ENCODE data around the gene CAMK1D. TPM values are rescaled to one million over a fixed set of nuclear protein-coding genes. Genes with fewer than 3 reads are reported as not detected.

CAMK1D gene
- total RNA-seq, 2 donors from 2014 or later, result 4.8 to 14.5 TPM

GRCh38 chr10:12414278-12414989, 65.1 kb downstream of the CAMK1D start:
- Histone ChIP-seq H3K4me3 (no peak overlapping the region), H3K27me3 (replicated peaks; ENCODE audit: insufficient read depth) (no peaks in the 10 kb centered on the region), H3K27ac (no peak overlapping the region), H3K9me3 (no peaks in the 10 kb centered on the region), H3K36me3 (no peaks in the 10 kb centered on the region), H3K4me1 (replicated peaks) (no peaks in the 10 kb centered on the region)
- intact Hi-C loops (cut with DNase I), result no loop called here
- WGBS, result 26% methylated on average over 9 of the region's 9 CpGs
- no peak for TF ChIP-seq POLR2A (IDR thresholded peaks at IDR 0.05)
- TF ChIP-seq CTCF (IDR thresholded peaks at IDR 0.05), result no peak
- TF ChIP-seq POLR2AphosphoS5 (IDR thresholded peaks at IDR 0.05), result no peak
- no peak for DNase-seq (ENCODE audit: low spot score)

GRCh38 chr10:12416344-12417050, 67.2 kb downstream of the CAMK1D start:
- no peak for DNase-seq (ENCODE audit: low spot score)
- intact Hi-C loops (cut with DNase I), result no loop called here
- no peak overlapping the region for H3K27ac ChIP-seq
- H3K4me3 ChIP-seq, result no peak overlapping the region
- TF ChIP-seq CTCF (IDR thresholded peaks at IDR 0.05), result no peak
- TF ChIP-seq POLR2AphosphoS5 (IDR thresholded peaks at IDR 0.05), result no peak
- no peak for TF ChIP-seq POLR2A (IDR thresholded peaks at IDR 0.05)
- 73% methylated on average over 13 of the region's 13 CpGs for WGBS
- no peaks in the 10 kb centered on the region for H3K4me1 ChIP-seq (replicated peaks)
- H3K36me3 ChIP-seq, result no peaks in the 10 kb centered on the region
- H3K27me3 ChIP-seq (replicated peaks; ENCODE audit: insufficient read depth), result no peaks in the 10 kb centered on the region
- H3K9me3 ChIP-seq, result no peaks in the 10 kb centered on the region

- TF ChIP-seq POLR2A (IDR thresholded peaks at IDR 0.05), result no peak
- no peak for TF ChIP-seq CTCF (IDR thresholded peaks at IDR 0.05)
- TF ChIP-seq POLR2AphosphoS5 (IDR thresholded peaks at IDR 0.05), result no peak
- WGBS, result 67% methylated on average over 6 of the region's 6 CpGs
- Histone ChIP-seq H3K4me1 (replicated peaks) (no peaks in the 10 kb centered on the region), H3K36me3 (no peaks in the 10 kb centered on the region), H3K27me3 (replicated peaks; ENCODE audit: insufficient read depth) (no peaks in the 10 kb centered on the region), H3K27ac (no peak overlapping the region), H3K9me3 (no peaks in the 10 kb centered on the region), H3K4me3 (no peak overlapping the region)
- intact Hi-C loops (cut with DNase I), result no loop called here
- no peak for DNase-seq (ENCODE audit: low spot score)
These were observed 68.0 kb downstream of the CAMK1D start for GRCh38 chr10:12417331-12417730.

- Histone ChIP-seq H3K27ac (no peak overlapping the region), H3K27me3 (replicated peaks; ENCODE audit: insufficient read depth) (no peaks in the 10 kb centered on the region), H3K36me3 (no peaks in the 10 kb centered on the region), H3K4me3 (no peak overlapping the region), H3K9me3 (no peaks in the 10 kb centered on the region), H3K4me1 (replicated peaks) (no peaks in the 10 kb centered on the region)
- WGBS, result 87% methylated on average over 7 of the region's 7 CpGs
- DNase-seq (ENCODE audit: low spot score), result no peak
- TF ChIP-seq CTCF (IDR thresholded peaks at IDR 0.05) (no peak), POLR2A (IDR thresholded peaks at IDR 0.05) (no peak)
- intact Hi-C loops (cut with DNase I), result no loop called here
These were observed 68.7 kb downstream of the CAMK1D start for GRCh38 chr10:12418000-12418399.
